Esophagus squamous epithelium (tissue), 4 donors: ENCODE results near the gene TFF1.

Experiments
- CTCF ChIP-seq, 6 experiments: fragments of 450-650 bp in 4 of 6; fragments of 200-600 bp in 2 of 6; sonication (generic) in 2 of 6; IDR thresholded peaks; one replicate each; pipeline ENCODE4 v1.5.1; 2016 to 2019; ENCODE audit warnings: antibody characterized with exemption in 6 of 6, mild to moderate bottlenecking in 4 of 6, moderate library complexity in 4 of 6
- POLR2A ChIP-seq, 4 donors: fragments of 450-650 bp; IDR thresholded peaks; one replicate each; pipeline ENCODE4 v1.6.1; 2017; ENCODE audit warnings: antibody characterized with exemption in 4 of 4, mild to moderate bottlenecking in 4 of 4, moderate library complexity in 3 of 4

DNA sequence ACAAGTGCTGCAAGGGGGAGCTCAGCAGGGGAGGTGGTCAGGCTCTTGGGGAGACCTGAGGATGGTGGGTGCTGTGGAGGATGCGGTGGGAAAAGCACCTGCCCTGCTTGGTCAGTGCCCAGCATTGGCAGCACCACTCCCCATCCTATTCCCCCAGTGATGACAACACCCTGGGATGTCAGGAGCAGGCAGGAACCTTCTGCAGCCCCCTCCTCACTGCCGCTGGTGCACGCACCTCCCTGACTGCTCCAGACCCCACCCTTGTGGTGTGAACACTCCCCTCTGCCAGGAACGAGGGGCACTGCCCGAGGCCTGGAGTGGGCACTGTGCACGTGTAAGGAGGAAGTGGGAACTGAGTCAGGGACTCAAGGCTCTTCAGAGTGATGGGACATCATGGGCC is 17.0 kb upstream of the TFF1 start:
- TF ChIP-seq POLR2A (IDR thresholded peaks at IDR 0.05) = no peak
- no peak for TF ChIP-seq CTCF (IDR thresholded peaks at IDR 0.05)
